ENCODE measurements around the gene RALGPS2. TPM values are rescaled to one million over a fixed set of nuclear protein-coding genes. Genes with fewer than 3 reads are reported as not detected.

RALGPS2 gene
- polyA plus RNA-seq, 10 donors, result 31.5 to 61.9 (median 39.4) TPM

DNA sequence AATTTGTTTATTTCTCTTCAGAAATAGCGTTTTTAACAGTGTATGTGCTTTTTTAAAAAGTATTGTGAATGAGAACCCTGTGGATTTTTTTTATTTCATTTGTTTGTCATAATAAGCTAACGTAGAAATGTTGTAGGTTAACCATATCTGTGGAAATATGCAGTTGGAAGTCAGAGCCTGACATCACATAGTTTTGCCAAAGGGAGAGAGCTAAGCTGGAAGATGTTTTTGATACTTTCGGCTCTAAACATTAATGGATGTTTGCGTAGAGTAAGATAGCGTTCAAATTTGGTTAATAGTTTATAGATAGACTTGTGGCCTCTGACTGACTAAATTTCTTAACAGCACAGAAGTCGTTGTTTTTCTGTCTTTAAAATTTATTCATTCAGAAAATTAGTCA is 193.3 kb downstream of the RALGPS2 start:
- no peak for DNase-seq

DNA sequence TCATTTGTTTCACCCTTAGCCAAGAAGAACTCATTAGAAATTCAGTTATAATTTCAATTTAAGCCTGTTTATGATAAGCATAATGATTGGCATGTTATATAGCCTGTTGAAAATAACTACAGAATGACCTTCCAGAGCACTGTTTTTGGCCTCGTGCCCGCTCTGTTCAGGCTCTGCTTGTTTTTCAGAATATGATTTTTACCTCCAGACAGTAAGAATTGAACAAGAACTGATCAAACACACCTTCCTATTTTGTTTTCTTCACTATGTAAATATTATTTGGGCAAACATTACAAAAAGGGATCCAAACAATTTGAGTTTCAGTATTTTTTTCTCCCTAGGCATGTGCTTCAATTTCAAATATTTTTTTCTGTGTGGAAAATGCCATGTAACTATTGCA is 193.9 kb downstream of the RALGPS2 start:
- DNase-seq, result no peak

DNA sequence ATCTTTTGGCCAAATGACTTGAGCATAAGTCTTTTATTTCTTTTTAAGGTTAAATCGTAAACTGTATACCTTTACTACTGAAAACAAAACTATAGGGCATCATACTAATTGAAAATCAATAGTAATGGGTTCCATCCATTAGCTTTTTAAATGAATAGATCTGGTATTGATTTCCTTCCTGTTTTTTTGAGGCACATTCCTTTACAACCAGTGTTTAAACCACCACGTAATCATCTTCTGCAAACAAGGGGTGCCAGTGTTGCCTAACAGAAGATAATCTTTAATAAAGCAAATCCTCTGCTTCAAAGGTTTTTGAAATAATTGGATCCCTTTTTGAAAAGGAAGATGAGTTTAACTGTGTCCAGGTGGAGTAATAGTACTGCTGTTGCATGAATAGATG is 194.5 kb downstream of the RALGPS2 start:
- no peak for DNase-seq

DNA sequence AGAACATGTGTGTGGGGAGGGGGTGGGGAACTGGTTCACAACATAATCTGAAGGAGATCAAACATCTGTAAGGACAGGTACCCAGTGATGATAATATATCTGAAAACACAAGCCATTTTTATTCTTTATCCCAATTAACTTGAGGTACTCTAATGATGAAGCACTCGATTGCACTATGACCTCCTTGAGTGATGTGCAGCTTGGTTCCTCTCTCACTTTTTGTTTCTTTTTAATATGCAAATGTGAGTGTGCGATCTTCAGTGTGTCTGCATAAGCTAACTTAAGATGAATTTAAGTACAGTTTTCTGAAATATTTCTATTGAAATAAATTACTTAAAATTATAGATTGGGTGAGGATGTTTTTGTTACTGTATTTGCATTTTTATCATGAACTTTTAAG is 196.5 kb downstream of the RALGPS2 start:
- DNase-seq, result no peak

DNA sequence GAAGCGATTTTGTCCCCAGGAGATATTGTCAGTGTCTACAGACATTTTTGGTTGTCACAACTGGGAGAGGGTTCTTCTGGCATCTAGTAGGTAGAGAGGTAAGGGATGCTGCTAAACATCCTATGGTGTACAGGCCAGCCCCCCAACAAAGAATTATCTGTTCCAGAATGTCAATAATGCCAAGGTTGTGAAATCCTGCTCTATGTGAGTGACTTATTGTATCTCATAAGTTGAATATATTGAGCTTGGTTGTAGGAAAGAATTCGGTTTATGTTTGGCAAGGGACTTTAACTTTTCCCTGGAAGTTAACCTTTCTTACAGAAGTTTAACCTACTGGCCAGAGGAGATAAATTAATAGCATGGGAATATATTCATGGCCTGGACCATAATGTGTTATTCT is 198.5 kb downstream of the RALGPS2 start:
- no peak for DNase-seq

DNA sequence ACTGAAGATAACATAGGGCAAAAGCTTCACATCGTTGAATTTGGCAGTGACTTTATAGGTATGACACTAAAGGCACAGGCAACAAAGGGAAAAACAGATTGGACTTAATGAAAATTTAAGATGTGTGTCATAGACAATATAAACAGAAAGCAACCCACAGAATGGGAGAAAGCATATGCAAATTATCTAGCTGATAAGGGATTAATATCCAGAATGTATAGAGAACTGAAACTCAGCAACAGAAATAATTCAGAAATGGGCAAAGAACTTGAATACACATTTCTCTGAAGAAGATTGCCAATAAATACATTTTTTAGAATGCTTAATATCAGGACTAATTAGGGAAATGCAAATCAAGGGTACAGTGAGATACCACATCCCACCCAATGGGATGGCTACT is 201.0 kb downstream of the RALGPS2 start:
- DNase-seq, result no peak

DNA sequence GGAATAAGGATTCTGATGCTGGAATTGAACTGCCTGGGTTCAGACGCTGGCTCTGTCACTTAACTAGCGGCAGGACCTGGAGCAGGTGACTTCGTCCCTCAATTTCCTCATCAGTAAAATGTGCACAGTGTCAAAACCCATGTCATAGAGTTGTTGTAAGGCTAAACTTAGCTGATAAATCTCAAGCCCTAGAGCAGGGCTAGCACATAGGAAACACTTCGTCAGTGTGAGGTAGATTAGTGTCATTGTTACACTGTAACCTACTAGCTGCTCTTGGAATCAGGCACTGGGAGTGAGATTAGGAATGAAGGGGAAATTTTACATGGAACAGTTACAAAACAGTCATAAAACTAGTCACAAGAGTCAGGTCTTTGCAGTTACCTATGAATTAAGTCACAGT is 202.0 kb downstream of the RALGPS2 start:
- DNase-seq, result no peak

DNA sequence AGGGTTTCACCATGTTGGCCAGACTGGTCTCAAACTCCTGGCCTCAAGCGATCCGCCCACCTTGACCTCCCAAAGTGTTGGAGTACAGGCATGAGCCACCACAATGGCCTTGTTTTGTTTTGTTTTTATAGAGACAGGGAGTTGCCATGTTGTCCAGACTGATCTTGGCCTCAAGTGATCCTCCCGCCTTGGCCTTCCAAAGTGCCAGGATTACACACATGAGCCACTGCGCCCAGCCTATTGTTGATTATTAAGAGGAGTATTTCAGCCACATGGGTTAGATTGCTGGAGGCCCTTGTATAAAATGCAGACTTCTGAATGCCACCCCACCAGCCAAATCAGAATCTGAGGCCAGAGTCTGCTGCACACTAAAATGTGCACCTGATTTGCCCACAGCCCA is 203.0 kb downstream of the RALGPS2 start:
- no peak for DNase-seq

DNA sequence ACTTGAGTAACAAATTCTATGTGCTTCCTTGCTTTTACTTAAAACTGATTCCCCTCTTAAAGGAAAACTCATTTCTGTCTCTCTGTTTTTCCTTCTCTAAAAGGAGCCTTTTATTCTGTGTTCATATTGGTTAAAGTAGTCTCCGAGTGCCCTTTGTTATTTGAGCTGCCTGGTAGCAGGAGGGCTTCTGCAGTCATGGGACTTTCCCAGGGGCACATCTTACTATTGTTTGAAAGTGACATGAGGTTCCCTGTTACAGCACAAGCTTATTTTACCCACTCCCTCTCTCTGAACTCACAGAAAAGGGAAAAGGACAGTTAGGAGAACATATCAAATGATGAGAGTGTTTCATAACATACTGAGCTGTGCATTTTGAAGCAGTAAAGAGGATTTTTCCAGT is 203.9 kb downstream of the RALGPS2 start:
- DNase-seq, result peak in 1 of 3 donors; percentile 13

DNA sequence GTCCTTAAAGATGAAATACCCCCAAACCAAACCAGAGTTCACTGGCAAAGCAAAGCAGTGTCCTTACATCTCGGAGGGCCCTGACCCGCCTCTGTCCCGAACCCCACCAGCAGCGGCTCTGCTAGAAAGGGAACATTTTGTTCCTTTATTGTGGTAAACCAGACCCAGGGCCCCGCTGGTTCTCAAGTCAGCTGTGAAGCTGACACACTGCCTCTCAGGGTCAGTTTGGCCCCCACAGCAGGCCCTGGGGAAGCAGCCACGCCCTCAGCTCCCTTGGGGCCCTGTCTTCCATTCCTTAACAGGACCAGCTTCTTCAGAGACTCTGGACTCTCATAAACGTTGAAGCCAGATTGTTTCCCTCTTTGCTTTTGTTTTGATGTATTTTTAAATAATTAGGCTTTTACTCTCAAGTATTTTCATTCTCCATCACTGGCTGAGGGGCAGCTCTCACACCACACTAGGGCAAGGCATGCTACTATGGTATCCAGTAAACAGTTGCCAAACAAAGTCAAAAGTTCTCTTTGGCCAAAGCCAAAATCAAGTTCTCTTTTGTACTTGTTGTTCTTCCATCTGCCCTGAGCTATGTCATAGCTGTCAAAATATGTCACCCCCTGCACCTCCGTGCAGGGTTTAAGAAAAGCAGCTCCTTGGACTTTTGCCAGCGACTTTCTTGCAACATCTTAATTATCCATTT is 207.0 kb downstream of the RALGPS2 start:
- peak in 2 of 3 donors; percentile 55 to 63 for DNase-seq

DNA sequence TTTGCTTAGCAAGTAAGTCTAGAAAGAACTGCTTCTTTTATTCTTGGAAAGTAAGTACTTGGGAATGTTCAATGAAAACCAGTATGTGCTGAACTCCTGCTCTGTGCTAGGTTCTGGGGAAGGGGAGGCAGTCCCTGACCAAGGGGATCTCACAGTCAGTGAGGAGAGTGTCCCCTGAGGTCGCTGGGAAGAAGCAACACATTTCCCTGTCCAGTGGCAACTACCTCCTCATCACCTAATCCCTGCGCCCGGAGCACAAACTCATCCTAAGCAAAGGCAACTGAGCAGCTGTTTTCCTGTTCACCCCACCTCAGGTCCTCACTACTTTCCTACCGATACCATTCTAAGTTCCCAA is 207.5 kb downstream of the RALGPS2 start:
- no peak for DNase-seq

DNA sequence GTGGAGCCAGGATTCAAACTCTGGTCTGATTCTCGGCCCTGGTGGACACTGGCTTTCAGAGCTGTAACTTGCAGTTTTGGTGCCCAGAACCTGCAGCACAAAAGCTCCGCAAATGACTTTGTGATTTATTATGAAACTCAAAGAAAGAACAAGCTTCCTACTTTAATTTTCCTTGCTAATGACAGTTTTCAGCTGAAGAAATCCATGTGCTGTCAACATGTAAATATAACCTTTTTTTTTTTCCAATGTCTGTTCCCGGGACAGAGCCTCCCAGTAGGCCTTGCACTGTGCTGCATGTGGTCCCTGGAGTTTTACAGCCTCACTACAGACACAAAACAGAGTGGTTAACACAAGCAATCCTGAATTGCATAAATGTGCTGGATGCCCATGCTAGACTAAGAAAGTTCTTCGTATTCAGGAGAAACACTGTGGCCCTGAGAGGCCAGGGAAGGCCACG is 208.1 kb downstream of the RALGPS2 start:
- DNase-seq, result no peak

DNA sequence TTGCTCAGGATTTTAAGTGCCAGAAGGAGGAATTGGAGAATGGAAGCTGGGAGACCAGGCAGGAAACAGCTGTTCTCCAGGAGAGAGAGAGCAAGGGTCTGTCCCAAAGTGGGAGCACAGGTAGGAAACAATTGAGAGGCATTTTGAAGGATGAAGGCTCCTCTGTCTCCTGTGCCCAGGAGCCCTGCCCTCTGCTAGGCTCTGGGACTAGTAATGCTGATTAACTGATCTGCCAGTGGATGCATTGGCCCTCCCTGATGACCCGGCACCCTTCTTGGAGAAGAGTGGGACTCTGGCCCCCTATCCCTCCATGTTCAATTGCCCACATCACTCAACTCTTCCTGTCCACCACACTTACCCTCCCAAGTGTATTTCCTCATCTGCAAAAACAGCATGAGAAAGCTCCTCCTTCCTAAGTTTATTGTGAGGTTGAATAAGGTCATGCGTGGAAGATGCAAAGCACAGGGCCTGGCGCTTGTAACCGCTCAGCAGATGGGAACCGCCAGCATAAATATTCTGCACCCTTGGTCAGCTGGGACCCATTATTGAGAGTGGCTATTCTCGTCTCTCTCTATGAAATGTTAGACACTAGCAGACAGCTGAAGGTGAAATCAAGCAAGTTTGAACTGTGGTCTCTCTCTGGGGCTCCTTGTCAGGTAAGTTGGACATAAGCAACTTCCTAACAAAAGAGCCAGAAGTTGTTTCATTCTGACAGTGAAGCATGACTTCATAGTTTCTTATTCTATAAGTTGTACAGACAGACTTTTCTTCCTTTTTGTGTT is 208.9 kb downstream of the RALGPS2 start:
- DNase-seq, result peak in 1 of 3 donors; percentile 62

DNA sequence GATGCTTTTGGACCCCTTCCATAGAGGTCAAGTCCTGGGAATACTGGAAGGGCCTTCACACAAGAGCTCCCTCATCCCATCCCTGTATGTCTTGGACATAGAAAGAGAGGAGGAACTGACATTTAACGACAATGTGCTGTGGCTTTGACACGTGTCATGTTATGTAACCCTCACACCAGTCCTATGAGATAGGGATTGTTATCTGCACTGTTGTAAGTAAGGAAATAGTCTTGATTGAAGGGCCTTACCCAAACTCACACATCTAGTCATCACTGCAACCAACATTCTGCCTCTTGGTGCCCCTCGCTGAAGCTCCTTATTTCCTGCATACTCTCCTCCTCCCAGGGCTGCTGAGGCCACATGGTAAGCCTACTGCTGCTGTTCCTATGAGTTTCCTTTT is 209.5 kb downstream of the RALGPS2 start:
- no peak for DNase-seq

DNA sequence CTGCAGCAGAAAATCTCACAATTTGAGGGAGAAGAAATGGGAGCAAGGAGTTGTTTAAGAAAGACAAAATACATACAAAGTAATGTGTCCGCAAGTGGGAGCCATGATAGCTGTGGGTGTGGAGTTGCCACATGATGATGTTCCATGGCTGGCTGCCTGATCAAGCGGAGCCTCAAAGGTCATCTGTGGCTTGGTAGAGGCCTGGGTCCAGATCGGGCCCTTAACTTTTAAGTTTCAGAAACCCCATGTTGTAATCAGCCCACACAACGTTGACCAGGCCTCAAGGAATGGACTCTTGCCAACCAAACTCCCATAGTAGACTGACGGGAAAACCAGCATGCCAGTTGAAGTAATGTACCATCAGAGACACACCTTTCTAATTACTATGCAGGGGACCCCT is 210.6 kb downstream of the RALGPS2 start:
- no peak for DNase-seq

DNA sequence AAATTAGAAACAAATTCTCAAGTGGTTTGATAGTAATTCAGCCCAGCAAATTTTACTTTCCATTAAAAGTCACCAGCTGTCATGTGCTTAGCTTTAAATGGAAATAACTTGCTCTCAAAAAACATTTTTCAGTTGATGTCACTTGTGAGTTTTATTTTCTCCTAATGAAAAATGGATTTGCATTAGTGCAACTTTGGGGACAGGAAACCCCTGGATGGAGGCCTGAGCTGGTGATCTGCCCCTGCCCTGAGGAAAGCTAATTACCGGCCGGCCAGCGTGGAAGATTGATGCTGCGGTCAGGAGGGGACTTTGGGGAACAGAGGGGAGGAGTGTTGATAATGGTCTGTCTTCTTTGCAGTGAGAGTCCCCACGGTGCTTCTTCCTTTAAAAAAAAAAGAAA is 212.7 kb downstream of the RALGPS2 start:
- peak in 2 of 3 donors; percentile 81 to 92 for DNase-seq

DNA sequence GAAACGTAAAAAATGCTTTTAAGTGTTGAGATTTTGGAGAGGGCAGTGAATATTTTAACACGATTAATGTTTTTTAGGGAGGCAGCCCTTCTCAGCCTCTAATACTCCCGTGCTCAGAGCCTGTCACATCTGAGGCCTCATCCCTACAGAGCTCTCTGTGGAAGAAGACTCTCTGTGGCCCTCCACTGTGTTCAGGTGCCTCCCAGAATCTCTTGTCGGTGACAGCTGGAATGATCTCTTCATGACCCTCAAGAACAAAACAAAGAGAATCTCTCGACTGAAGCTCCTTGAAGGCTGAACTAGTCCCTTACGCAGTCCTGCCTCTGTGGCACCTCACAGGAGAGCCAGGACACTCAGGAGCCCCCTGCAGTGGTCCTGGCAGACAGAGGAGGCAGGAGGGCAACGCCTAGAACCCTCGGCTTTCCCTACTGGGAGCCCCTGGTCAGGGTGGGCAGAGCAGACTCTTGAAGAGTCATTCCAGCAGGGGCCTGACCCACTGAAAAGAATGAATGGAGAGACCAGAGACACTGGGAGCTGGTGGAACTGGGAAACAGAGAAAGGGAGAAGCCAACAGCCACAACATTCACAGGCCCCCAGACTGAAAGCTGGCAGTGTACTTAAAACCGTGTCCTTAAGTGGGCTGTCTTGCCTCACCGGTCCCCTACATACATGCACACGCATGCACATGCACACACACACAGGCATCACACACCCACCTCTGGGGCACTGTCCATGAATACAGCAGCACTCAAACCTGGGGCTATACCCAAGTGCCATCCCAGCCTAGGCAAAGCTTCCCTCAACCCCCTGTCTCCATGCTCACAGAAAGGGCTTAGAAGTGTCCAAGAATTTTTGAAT is 213.3 kb downstream of the RALGPS2 start:
- DNase-seq, result peak in 1 of 3 donors; percentile 88

DNA sequence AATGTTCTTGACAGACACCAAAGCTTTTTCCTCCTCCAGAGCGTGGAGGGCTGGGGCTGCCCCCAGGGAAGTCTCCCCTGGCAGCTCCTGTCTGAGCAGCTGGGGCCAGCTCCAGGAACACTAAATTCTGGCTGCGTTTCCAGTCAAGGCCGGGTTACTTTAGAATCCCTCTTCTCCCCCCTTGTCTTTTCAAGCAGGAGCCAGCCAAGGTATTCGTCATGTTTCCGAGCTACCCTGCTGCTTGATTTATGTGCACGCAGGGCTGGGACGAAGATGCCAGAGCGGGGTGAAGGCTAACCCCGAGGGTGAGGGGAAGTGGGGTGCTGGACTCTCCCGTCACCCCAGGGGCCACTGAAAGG is 213.9 kb downstream of the RALGPS2 start:
- peak; percentile 85 to 97 (median 94) for DNase-seq

DNA sequence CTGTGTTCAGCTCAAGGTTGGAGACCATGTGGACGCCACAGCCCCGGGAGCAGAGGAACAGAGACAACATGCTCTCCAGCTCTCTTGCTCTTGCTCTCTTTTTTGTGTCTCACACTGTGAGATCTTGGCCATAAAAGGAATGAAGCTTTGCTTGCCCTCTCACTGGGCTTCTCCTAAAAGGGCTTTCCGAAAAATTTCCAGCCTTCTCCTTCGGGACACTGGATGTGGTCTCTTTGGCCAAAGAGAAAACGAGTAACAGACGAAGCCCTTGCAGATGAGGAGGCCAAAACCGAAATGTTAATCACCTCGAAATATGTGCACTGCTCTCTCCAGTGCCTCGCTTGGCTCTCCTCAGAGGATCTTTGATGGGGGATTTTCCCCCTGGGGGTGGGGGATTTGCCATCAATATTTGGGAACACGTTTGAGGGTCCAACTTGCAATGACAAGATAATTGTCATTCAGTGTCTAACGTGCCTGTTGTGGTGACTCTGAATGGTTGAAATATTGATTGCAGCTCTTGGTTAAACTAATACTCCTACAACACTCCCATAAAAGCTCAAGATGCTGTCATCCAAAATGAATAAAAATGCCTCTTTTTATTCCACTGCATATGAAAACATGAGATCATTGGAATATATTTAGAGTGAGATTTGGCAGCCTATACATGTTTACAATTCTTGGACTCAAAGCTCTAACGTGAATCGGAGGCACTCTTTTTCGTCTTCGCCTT is 214.5 kb downstream of the RALGPS2 start:
- DNase-seq, result peak; percentile 81 to 96 (median 87)

DNA sequence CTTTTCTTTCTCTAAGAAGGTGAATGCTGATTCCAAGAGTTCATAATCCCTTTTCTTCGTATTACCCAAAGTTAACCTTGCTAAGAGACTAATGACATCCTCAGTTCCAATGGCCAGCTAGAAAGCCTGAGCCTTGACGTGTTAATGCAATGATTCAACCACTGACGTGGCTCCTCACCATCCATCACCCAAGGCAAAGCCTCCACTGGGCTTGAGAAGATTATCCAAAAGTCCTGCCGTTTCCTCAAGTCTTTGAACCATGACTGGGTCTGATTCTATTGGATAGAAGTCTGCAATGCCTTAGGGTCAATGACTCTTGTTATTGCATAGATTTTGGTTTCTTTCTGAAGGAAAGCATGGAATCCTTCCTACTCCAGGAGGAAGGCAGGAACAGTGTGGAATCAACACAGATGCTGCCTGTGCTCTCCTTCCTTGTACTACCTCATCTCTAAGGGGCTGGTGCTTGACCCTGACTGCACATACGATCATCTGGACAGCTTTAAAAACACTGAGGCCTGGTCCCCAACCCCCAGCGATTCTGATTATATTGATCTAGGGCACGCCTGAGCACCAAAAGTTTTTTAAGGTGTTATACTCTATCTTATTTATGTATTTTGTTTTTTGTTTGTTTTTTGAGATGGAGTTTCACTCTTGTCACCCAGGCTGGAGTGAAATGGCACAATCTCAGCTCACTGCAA is 215.2 kb downstream of the RALGPS2 start:
- DNase-seq, result no peak

DNA sequence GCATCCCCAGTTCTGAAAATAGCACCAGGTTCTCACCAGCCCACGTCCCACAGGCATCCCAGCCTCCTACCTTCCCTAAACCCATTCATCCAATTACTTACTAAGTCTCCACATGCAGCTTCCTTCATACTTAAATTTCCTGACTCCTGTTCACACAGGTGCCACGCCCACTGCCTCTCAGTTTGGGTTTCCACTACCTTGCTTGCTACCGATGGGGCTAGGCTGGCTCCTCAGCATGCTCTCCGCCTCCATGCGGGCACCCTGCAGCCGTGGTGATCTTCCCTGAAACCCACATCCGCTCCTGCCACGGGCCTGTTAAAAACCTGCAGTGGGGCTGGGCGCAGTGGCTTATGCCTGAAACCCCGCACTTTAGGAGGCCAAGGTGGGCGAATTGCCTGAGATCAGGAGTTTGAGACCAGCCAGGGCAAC is 216.2 kb downstream of the RALGPS2 start:
- no peak for DNase-seq
